ENCODE results near the gene CELF2. TPM values are rescaled to one million over a fixed set of nuclear protein-coding genes. Genes with fewer than 3 reads are reported as not detected.

The CELF2 gene
- total RNA-seq, 2 experiments from 2014 or later = 197 to 205 TPM

DNA sequence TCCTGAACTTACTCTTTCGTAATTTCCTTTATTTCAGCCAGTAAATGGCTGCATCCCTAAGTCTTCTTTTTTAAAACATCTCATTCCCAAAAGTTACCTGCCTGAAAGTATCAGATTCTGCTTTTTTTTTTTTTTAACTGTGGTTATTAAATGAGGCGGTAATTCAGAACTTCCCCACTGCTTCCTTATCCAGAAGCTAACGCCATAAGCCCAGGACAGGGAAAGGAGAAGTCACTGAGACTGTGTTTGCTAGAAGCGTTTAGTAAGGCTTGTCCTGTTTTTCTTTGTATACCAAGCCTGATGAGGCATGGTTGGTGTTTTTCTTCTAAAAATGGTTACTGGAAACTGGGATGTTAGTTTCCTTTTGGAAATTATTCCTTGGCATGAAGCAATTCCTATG lies 197.8 kb downstream of the CELF2 start:
- Mint-ChIP-seq H3K27me3 (no peaks in the 10 kb centered on the region), H3K4me1 (ENCODE audit: low read depth) (peaks cover 98% of the 10 kb centered on the region), H3K9me3 (no peaks in the 10 kb centered on the region), H3K36me3 (ENCODE audit: low read depth) (peaks cover 97% of the 10 kb centered on the region), H3K4me3 (no peak overlapping the region), H3K27ac (peak overlapping the region; percentile 81)
- TF ChIP-seq, protein P1, sequence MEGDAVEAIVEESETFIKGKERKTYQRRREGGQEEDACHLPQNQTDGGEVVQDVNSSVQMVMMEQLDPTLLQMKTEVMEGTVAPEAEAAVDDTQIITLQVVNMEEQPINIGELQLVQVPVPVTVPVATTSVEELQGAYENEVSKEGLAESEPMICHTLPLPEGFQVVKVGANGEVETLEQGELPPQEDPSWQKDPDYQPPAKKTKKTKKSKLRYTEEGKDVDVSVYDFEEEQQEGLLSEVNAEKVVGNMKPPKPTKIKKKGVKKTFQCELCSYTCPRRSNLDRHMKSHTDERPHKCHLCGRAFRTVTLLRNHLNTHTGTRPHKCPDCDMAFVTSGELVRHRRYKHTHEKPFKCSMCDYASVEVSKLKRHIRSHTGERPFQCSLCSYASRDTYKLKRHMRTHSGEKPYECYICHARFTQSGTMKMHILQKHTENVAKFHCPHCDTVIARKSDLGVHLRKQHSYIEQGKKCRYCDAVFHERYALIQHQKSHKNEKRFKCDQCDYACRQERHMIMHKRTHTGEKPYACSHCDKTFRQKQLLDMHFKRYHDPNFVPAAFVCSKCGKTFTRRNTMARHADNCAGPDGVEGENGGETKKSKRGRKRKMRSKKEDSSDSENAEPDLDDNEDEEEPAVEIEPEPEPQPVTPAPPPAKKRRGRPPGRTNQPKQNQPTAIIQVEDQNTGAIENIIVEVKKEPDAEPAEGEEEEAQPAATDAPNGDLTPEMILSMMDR (IDR thresholded peaks at IDR 0.05) = no peak
- intact Hi-C loops (cut with DNase I, micrococcal nuclease) = no loop called here
- Histone ChIP-seq H3K4me3 (ENCODE audit: low read length) (no peak overlapping the region), H3K27me3 (ENCODE audit: control insufficient read depth in 1 of 2, insufficient read depth in 2 of 2, low read length in 2 of 2) (no peaks in the 10 kb centered on the region), H3K27ac (ENCODE audit: low read depth in 1 of 2, low read length in 2 of 2) (no peak overlapping the region), H3K36me3 (ENCODE audit: insufficient read depth, low read length) (peaks cover 94% of the 10 kb centered on the region), H3K4me1 (ENCODE audit: insufficient read depth, low read length) (peaks cover 54% of the 10 kb centered on the region), H3K9me3 (ENCODE audit: control insufficient read depth in 1 of 2, insufficient read depth in 1 of 2, low read length in 2 of 2) (no peaks in the 10 kb centered on the region)
- CTCF ChIA-PET = interaction anchor here (0.7 to 3.2 kb wide), 2 partner anchors 11 to 48 kb away, joined by 3 to 10 read pairs; no protein-coding TSS in a partner anchor
- ATAC-seq (ENCODE audit: poor library complexity) (no peak), DNase-seq (no peak)
- POLR2A ChIA-PET = interaction anchor here (0.9 to 2.6 kb wide), 9 partner anchors 8 to 197 kb away, joined by 3 to 13 read pairs (median 4); no protein-coding TSS in a partner anchor

DNA sequence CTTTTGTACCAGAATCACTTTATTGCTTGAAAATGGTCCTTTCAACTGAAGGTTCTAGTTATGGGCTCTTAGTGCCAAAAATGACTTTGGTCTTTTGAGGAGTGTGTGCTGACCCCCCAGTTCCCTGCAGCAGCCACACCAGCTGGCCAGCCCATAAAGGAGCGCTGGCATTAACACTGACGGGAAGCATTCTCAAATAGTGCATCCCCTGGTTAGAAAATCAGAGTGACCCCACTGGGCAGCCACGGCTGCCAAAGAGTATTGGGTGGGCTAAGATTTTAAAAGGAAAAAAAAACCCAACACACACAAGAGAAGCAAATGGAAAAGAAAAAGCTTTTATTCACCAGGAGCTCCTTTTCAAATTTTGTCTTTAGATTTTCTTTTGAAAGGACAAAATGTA lies 199.8 kb downstream of the CELF2 start:
- ChIA-PET POLR2A (interaction anchor here (0.5 to 1.7 kb wide), 7 partner anchors 8 to 413 kb away, joined by 3 to 10 read pairs (median 3); no protein-coding TSS in a partner anchor), CTCF (interaction anchor here (1.6 to 3.2 kb wide), 3 partner anchors 9 to 19 kb away, joined by 5 to 10 read pairs (median 5); no protein-coding TSS in a partner anchor)
- H3K4me3 ChIP-seq (ENCODE audit: low read length) = no peak overlapping the region
- H3K36me3 ChIP-seq (ENCODE audit: insufficient read depth, low read length) = peaks cover 96% of the 10 kb centered on the region
- H3K9me3 Mint-ChIP-seq = no peaks in the 10 kb centered on the region
- no peak overlapping the region for H3K4me3 Mint-ChIP-seq
- no peaks in the 10 kb centered on the region for H3K27me3 ChIP-seq (ENCODE audit: control insufficient read depth in 1 of 2, insufficient read depth in 2 of 2, low read length in 2 of 2)
- no peak for ATAC-seq (ENCODE audit: poor library complexity)
- TF ChIP-seq, protein P1 (IDR thresholded peaks at IDR 0.05) = no peak
- no peaks in the 10 kb centered on the region for H3K27me3 Mint-ChIP-seq
- H3K27ac ChIP-seq (ENCODE audit: low read depth in 1 of 2, low read length in 2 of 2) = peak overlapping the region in 1 of 2 donors; percentile 31
- H3K27ac Mint-ChIP-seq = peak overlapping the region; percentile 81
- peaks cover 49% of the 10 kb centered on the region for H3K4me1 ChIP-seq (ENCODE audit: insufficient read depth, low read length)
- no peaks in the 10 kb centered on the region for H3K9me3 ChIP-seq (ENCODE audit: control insufficient read depth in 1 of 2, insufficient read depth in 1 of 2, low read length in 2 of 2)
- peaks cover 98% of the 10 kb centered on the region for H3K4me1 Mint-ChIP-seq (ENCODE audit: low read depth)
- intact Hi-C loops (cut with DNase I, micrococcal nuclease) = no loop called here
- peaks cover 98% of the 10 kb centered on the region for H3K36me3 Mint-ChIP-seq (ENCODE audit: low read depth)
- DNase-seq = no peak

DNA sequence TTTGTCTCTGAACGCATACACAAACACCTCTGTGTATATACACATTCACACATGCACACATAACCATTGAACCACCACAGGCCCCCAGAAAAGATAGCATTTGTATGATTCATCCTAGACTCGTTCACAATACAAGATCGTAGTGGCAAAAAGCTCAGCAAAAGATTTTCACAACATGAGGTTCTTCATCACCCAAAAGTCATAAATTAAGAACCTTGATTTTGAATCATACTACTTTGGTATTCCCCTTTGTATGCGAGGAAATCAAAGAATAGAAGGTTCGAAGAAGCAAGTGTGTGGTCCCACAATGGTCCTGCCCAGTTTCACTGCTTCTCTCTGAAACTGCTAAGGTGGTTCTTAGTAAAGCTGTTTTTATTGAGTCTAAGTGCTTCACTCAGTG lies 200.7 kb downstream of the CELF2 start:
- Mint-ChIP-seq H3K27ac (peak overlapping the region; percentile 81), H3K4me1 (ENCODE audit: low read depth) (peaks cover 97% of the 10 kb centered on the region), H3K27me3 (no peaks in the 10 kb centered on the region), H3K4me3 (no peak overlapping the region), H3K9me3 (no peaks in the 10 kb centered on the region), H3K36me3 (ENCODE audit: low read depth) (peaks cover 96% of the 10 kb centered on the region)
- TF ChIP-seq, protein P1 (IDR thresholded peaks at IDR 0.05) = no peak
- ATAC-seq (ENCODE audit: poor library complexity) (no peak), DNase-seq (no peak)
- Histone ChIP-seq H3K4me3 (ENCODE audit: low read length) (no peak overlapping the region), H3K27me3 (ENCODE audit: control insufficient read depth in 1 of 2, insufficient read depth in 2 of 2, low read length in 2 of 2) (no peaks in the 10 kb centered on the region), H3K4me1 (ENCODE audit: insufficient read depth, low read length) (peaks cover 47% of the 10 kb centered on the region), H3K27ac (ENCODE audit: low read depth in 1 of 2, low read length in 2 of 2) (peak overlapping the region in 1 of 2 donors; percentile 18), H3K36me3 (ENCODE audit: insufficient read depth, low read length) (peaks cover 96% of the 10 kb centered on the region), H3K9me3 (ENCODE audit: control insufficient read depth in 1 of 2, insufficient read depth in 1 of 2, low read length in 2 of 2) (no peaks in the 10 kb centered on the region)
- ChIA-PET CTCF (interaction anchor here (1.6 to 3.2 kb wide), 3 partner anchors 8 to 18 kb away, joined by 5 to 10 read pairs (median 5); no protein-coding TSS in a partner anchor), POLR2A (interaction anchor here (1.2 to 1.6 kb wide), 2 partner anchors 12 to 54 kb away, joined by 3 to 4 read pairs; no protein-coding TSS in a partner anchor)
- intact Hi-C loops (cut with DNase I, micrococcal nuclease) = loop anchor here in 1 of 2 experiments (2.0 kb wide), 1 partner anchor 14 kb away; no protein-coding TSS in a partner anchor
